Osteoblast (primary cell): ENCODE data around the gene PLAGL2. TPM values are rescaled to one million over a fixed set of nuclear protein-coding genes. Genes with fewer than 3 reads are reported as not detected.

Experiments
- DNase-seq: peaks from one replicate; pipeline ENCODE4 v3.0.0; 2011; ENCODE audit warnings: low spot score, mixed read lengths; ENCODE audit not compliant: insufficient read length; ENCODE audit errors: missing footprints
- H2AFZ ChIP-seq: 2 replicates; pipeline ENCODE4 v1.6.0; 2011; ENCODE audit warnings: mild to moderate bottlenecking, low read length
- H3K27ac ChIP-seq: 2 replicates; pipeline ENCODE4 v1.5.1; 2011; ENCODE audit warnings: mild to moderate bottlenecking, low read depth, low read length, moderate library complexity
- H3K27me3 ChIP-seq: 2 replicates; pipeline ENCODE4 v1.6.0; 2012; ENCODE audit warnings: mild to moderate bottlenecking, control low read depth, inconsistent platforms, low read length, moderate library complexity; ENCODE audit not compliant: insufficient read depth
- H3K36me3 ChIP-seq: 2 replicates; pipeline ENCODE4 v1.5.1; 2011; ENCODE audit warnings: mild to moderate bottlenecking, low read length, control low read depth, moderate library complexity; ENCODE audit not compliant: insufficient read depth
- H3K4me1 ChIP-seq: 2 replicates; pipeline ENCODE4 v1.5.1; 2011; ENCODE audit warnings: mild to moderate bottlenecking, low read length, control low read depth, moderate library complexity; ENCODE audit not compliant: insufficient read depth
- H3K4me2 ChIP-seq: 2 replicates; pipeline ENCODE4 v1.6.0; 2011; ENCODE audit warnings: mild to moderate bottlenecking, low read length; ENCODE audit not compliant: insufficient read depth
- H3K4me3 ChIP-seq: fragments of 200-600 bp; sonication (generic); 3 replicates; pipeline ENCODE4 v1.5.1; 2012; ENCODE audit warnings: mild to moderate bottlenecking, low read length, inconsistent platforms; ENCODE audit not compliant: insufficient read depth
- H3K79me2 ChIP-seq: 2 replicates; pipeline ENCODE4 v1.6.0; 2012; ENCODE audit warnings: mild to moderate bottlenecking, low read length, control low read depth, inconsistent platforms; ENCODE audit not compliant: insufficient read depth
- H3K9me3 ChIP-seq: 2 replicates; pipeline ENCODE4 v1.5.1; 2011; ENCODE audit warnings: low read depth, low read length, control low read depth
- H4K20me1 ChIP-seq: 2 replicates; pipeline ENCODE4 v1.6.0; 2012; ENCODE audit warnings: mild to moderate bottlenecking, low read length, control low read depth; ENCODE audit not compliant: insufficient read depth
- CTCF ChIP-seq: IDR thresholded peaks from 2 replicates; pipeline ENCODE4 v1.5.1; 2011; ENCODE audit warnings: mild to moderate bottlenecking, low read depth, low read length, moderate library complexity; ENCODE audit errors: extremely low read depth
- total RNA-seq: library from RNA; depleted of rRNA; stranded (reverse); fragments of >200 nt; gene quantifications from 2 replicates; pipeline ENCODE4 v1.2.3, GENCODE V29; 2012

PLAGL2 gene, protein sequence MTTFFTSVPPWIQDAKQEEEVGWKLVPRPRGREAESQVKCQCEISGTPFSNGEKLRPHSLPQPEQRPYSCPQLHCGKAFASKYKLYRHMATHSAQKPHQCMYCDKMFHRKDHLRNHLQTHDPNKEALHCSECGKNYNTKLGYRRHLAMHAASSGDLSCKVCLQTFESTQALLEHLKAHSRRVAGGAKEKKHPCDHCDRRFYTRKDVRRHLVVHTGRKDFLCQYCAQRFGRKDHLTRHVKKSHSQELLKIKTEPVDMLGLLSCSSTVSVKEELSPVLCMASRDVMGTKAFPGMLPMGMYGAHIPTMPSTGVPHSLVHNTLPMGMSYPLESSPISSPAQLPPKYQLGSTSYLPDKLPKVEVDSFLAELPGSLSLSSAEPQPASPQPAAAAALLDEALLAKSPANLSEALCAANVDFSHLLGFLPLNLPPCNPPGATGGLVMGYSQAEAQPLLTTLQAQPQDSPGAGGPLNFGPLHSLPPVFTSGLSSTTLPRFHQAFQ
- total RNA-seq = 2.5 and 2.7 TPM in 2 replicates

GRCh38 chr20:32207626-32208498 is at the start of gene PLAGL2, which contains the start of gene POFUT1:
Gene PLAGL2, minus strand, starts transcription at chr20:32207743. Its CDS starts 5,565 bp downstream, at chr20:32202178.
Gene POFUT1, plus strand, starts transcription at chr20:32207880. Its CDS starts 62 bp downstream, at chr20:32207942.
- TF ChIP-seq CTCF = no peak
- Histone ChIP-seq H3K79me2 (peaks cover 79% of the 10 kb centered on the region), H3K27ac (peak within 1 kb of the TSS; percentile 79), H3K9me3 (no peaks in the 10 kb centered on the region), H3K36me3 (peaks cover 9% of the 10 kb centered on the region), H2AFZ (peak within 1 kb of the TSS; percentile 91), H4K20me1 (peaks cover 16% of the 10 kb centered on the region), H3K4me1 (peaks cover 28% of the 10 kb centered on the region), H3K4me2 (peak within 1 kb of the TSS; percentile 98), H3K27me3 (no peaks in the 10 kb centered on the region), H3K4me3 (peak within 1 kb of the TSS; percentile 92)
- peak; percentile 100 for DNase-seq

GRCh38 chr20:32252189-32252588 is 44.6 kb upstream of the PLAGL2 start:
- TF ChIP-seq CTCF = no peak
- DNase-seq = no peak
- H3K79me2 ChIP-seq = no peaks in the 10 kb centered on the region

GRCh38 chr20:32251470-32251869 is 43.9 kb upstream of the PLAGL2 start:
- Histone ChIP-seq H3K36me3 (no peaks in the 10 kb centered on the region), H4K20me1 (no peaks in the 10 kb centered on the region), H2AFZ (no peak overlapping the region), H3K4me1 (peaks cover 8% of the 10 kb centered on the region), H3K4me3 (no peak overlapping the region), H3K4me2 (no peak overlapping the region), H3K79me2 (no peaks in the 10 kb centered on the region), H3K27ac (no peak overlapping the region), H3K27me3 (no peaks in the 10 kb centered on the region), H3K9me3 (no peaks in the 10 kb centered on the region)
- DNase-seq = no peak
- no peak for TF ChIP-seq CTCF

More at GRCh38 chr20:32252189-32252588, 44.6 kb upstream of the PLAGL2 start:
- Histone ChIP-seq H3K9me3 (no peaks in the 10 kb centered on the region), H3K4me1 (peaks cover 8% of the 10 kb centered on the region), H2AFZ (no peak overlapping the region), H3K4me3 (no peak overlapping the region), H3K36me3 (no peaks in the 10 kb centered on the region), H4K20me1 (no peaks in the 10 kb centered on the region), H3K4me2 (no peak overlapping the region), H3K27ac (no peak overlapping the region), H3K27me3 (no peaks in the 10 kb centered on the region)
